GM13977 (cell line): ENCODE data around the gene CASP12.

ENCODE experiments used
- DNase-seq: peaks from one replicate; pipeline ENCODE4 v3.0.0; 2012; ENCODE audit warnings: low spot score
- CTCF ChIP-seq: IDR thresholded peaks from 2 replicates; pipeline ENCODE4 v1.5.1; 2012; ENCODE audit warnings: mild to moderate bottlenecking, control low read depth; ENCODE audit not compliant: insufficient read depth; ENCODE audit errors: extremely low read depth, missing control alignments
- in situ Hi-C: fragments of 300-500 bp; cut with MboI; formaldehyde crosslinking; loops from one replicate; pipeline ENCODE4 v1.12.0; 2022; ENCODE audit warnings: low sequenced_read_pairs, low pct_unique_long_range_greater_than_20kb, mixed read lengths, inconsistent platforms; ENCODE audit not compliant: unreplicated experiment

Gene CASP12

GRCh38 chr11:104876324-104876723 is 21.9 kb downstream of the CASP12 start:
- in situ Hi-C loops: no loop called here
- no peak for TF ChIP-seq CTCF
- DNase-seq: no peak

GRCh38 chr11:104873252-104873651 is 25.0 kb downstream of the CASP12 start:
- DNase-seq: no peak
- in situ Hi-C loops: no loop called here
- TF ChIP-seq CTCF: peak; percentile 20

- in situ Hi-C loops: no loop called here
- DNase-seq: no peak
- TF ChIP-seq CTCF: no peak
Observed at GRCh38 chr11:104872393-104872792, 25.9 kb downstream of the CASP12 start.

GRCh38 chr11:104870910-104871309 is 27.4 kb downstream of the CASP12 start:
- in situ Hi-C loops: no loop called here
- TF ChIP-seq CTCF: no peak
- DNase-seq: no peak

GRCh38 chr11:104866815-104867214 is 31.4 kb downstream of the CASP12 start:
- no peak for TF ChIP-seq CTCF
- no peak for DNase-seq
- in situ Hi-C loops: no loop called here

GRCh38 chr11:104858882-104859775 is 39.1 kb downstream of the CASP12 start:
- in situ Hi-C loops: no loop called here
- no peak for TF ChIP-seq CTCF
- peak; percentile 10 for DNase-seq
